ENCODE measurements around the gene SFN.
"Not testable (repeated sequence)": the region's sequence is repeated elsewhere in the genome, so short reads cannot be mapped to it uniquely, and the experiment has no call there.

The SFN gene

GRCh38 chr1:26831546-26832248, 31.3 kb upstream of the SFN start:
- DNase-seq (ENCODE audit: low read depth in 1 of 2, low spot score in 1 of 2): peak in 1 of 2 experiments; percentile 37
- no peak for TF ChIP-seq GABPA (IDR thresholded peaks at IDR 0.05; ENCODE audit: low read depth)
- no peak for TF ChIP-seq SPI1 (IDR thresholded peaks at IDR 0.05; ENCODE audit: borderline replicate concordance, low read depth)
- TF ChIP-seq POLR2AphosphoS5 (IDR thresholded peaks at IDR 0.05; ENCODE audit: low read depth): no peak
- TF ChIP-seq REST (IDR thresholded peaks at IDR 0.05; ENCODE audit: insufficient replicate concordance, low read depth): no peak
- TF ChIP-seq CTCF (IDR thresholded peaks at IDR 0.05; ENCODE audit: insufficient read depth, low read length): no peak

GRCh38 chr1:26832249-26832960, 30.5 kb upstream of the SFN start:
- H3K4me3 ChIP-seq (replicated peaks; ENCODE audit: insufficient read depth, low read length): no peak overlapping the region
- DNase-seq (ENCODE audit: low read depth in 1 of 2, low spot score in 1 of 2): no peak
- H3K27ac ChIP-seq (replicated peaks): no peak overlapping the region
- H3K27me3 ChIP-seq (ENCODE audit: insufficient read depth, poor library complexity, severe bottlenecking): no peaks in the 10 kb centered on the region
- no peak for TF ChIP-seq GABPA (IDR thresholded peaks at IDR 0.05; ENCODE audit: low read depth)
- no peak for TF ChIP-seq REST (IDR thresholded peaks at IDR 0.05; ENCODE audit: insufficient replicate concordance, low read depth)
- TF ChIP-seq CTCF (IDR thresholded peaks at IDR 0.05; ENCODE audit: insufficient read depth, low read length): no peak
- TF ChIP-seq POLR2AphosphoS5 (IDR thresholded peaks at IDR 0.05; ENCODE audit: low read depth): no peak
- TF ChIP-seq SPI1 (IDR thresholded peaks at IDR 0.05; ENCODE audit: borderline replicate concordance, low read depth): no peak

More at GRCh38 chr1:26831546-26832248, 31.3 kb upstream of the SFN start:
- H3K27ac ChIP-seq (replicated peaks): no peak overlapping the region
- H3K4me3 ChIP-seq (replicated peaks; ENCODE audit: insufficient read depth, low read length): no peak overlapping the region
- no peaks in the 10 kb centered on the region for H3K27me3 ChIP-seq (ENCODE audit: insufficient read depth, poor library complexity, severe bottlenecking)

- peak overlapping the region; percentile 64 for H3K27ac ChIP-seq (replicated peaks)
- H3K27me3 ChIP-seq (ENCODE audit: insufficient read depth, poor library complexity, severe bottlenecking): no peaks in the 10 kb centered on the region
- H3K4me3 ChIP-seq (replicated peaks; ENCODE audit: insufficient read depth, low read length): no peak overlapping the region
- peak; percentile 63 to 91 for DNase-seq (ENCODE audit: low read depth in 1 of 2, low spot score in 1 of 2)
- TF ChIP-seq REST (IDR thresholded peaks at IDR 0.05; ENCODE audit: insufficient replicate concordance, low read depth): no peak
- peak; percentile 19 for TF ChIP-seq CTCF (IDR thresholded peaks at IDR 0.05; ENCODE audit: insufficient read depth, low read length)
- TF ChIP-seq SPI1 (IDR thresholded peaks at IDR 0.05; ENCODE audit: borderline replicate concordance, low read depth): no peak
- peak; percentile 25; the same call in 1 of the 2 replicates for TF ChIP-seq POLR2AphosphoS5 (IDR thresholded peaks at IDR 0.05; ENCODE audit: low read depth)
- TF ChIP-seq GABPA (IDR thresholded peaks at IDR 0.05; ENCODE audit: low read depth): peak; percentile 79
These were observed 29.2 kb upstream of the SFN start for GRCh38 chr1:26833432-26834405.

GRCh38 chr1:26837665-26838064, 25.3 kb upstream of the SFN start:
- H3K4me3 ChIP-seq (replicated peaks; ENCODE audit: insufficient read depth, low read length); H3K27me3 ChIP-seq (ENCODE audit: insufficient read depth, poor library complexity, severe bottlenecking); H3K27ac ChIP-seq (replicated peaks); DNase-seq (ENCODE audit: low read depth in 1 of 2, low spot score in 1 of 2): not testable (repeated sequence)

Measured in HL-60 (cell line).